ENCODE results near the gene YIPF1.
"Not testable (repeated sequence)": the region's sequence is repeated elsewhere in the genome, so short reads cannot be mapped to it uniquely, and the experiment has no call there.

Gene YIPF1

GRCh38 chr1:53878492-53879105, 11.0 kb downstream of the YIPF1 start:
- Histone ChIP-seq H3K27ac (ENCODE audit: insufficient read depth, low read length, poor library complexity, severe bottlenecking) (no peak overlapping the region), H3K4me1 (ENCODE audit: control insufficient read depth, insufficient read depth, low read length, poor library complexity, severe bottlenecking) (no peaks in the 10 kb centered on the region), H3K9me3 (ENCODE audit: control insufficient read depth, low read length) (no peaks in the 10 kb centered on the region), H3K27me3 (replicated peaks; ENCODE audit: control insufficient read depth, insufficient read depth, low read length, poor library complexity, severe bottlenecking) (no peaks in the 10 kb centered on the region), H3K36me3 (ENCODE audit: control insufficient read depth, insufficient read depth, low read length) (peaks cover 35% of the 10 kb centered on the region), H3K4me3 (ENCODE audit: insufficient read depth, low read depth, low read length, poor library complexity, severe bottlenecking) (no peak overlapping the region)
- no peak for DNase-seq

- H3K36me3 ChIP-seq (ENCODE audit: control insufficient read depth, insufficient read depth, low read length): peaks cover 34% of the 10 kb centered on the region
- not testable (repeated sequence) for DNase-seq; H3K27me3 ChIP-seq (replicated peaks; ENCODE audit: control insufficient read depth, insufficient read depth, low read length, poor library complexity, severe bottlenecking)
Observed at GRCh38 chr1:53875150-53875549, 14.4 kb downstream of the YIPF1 start.

GRCh38 chr1:53871773-53872484, 17.7 kb downstream of the YIPF1 start:
- Histone ChIP-seq H3K4me1 (ENCODE audit: control insufficient read depth, insufficient read depth, low read length, poor library complexity, severe bottlenecking) (no peaks in the 10 kb centered on the region), H3K36me3 (ENCODE audit: control insufficient read depth, insufficient read depth, low read length) (peaks cover 39% of the 10 kb centered on the region), H3K27me3 (replicated peaks; ENCODE audit: control insufficient read depth, insufficient read depth, low read length, poor library complexity, severe bottlenecking) (no peaks in the 10 kb centered on the region), H3K4me3 (ENCODE audit: insufficient read depth, low read depth, low read length, poor library complexity, severe bottlenecking) (no peak overlapping the region), H3K27ac (ENCODE audit: insufficient read depth, low read length, poor library complexity, severe bottlenecking) (no peak overlapping the region), H3K9me3 (ENCODE audit: control insufficient read depth, low read length) (no peaks in the 10 kb centered on the region)
- no peak for DNase-seq

More at GRCh38 chr1:53875150-53875549, 14.4 kb downstream of the YIPF1 start:
- H3K9me3 ChIP-seq (ENCODE audit: control insufficient read depth, low read length); H3K4me3 ChIP-seq (ENCODE audit: insufficient read depth, low read depth, low read length, poor library complexity, severe bottlenecking); H3K27ac ChIP-seq (ENCODE audit: insufficient read depth, low read length, poor library complexity, severe bottlenecking); H3K4me1 ChIP-seq (ENCODE audit: control insufficient read depth, insufficient read depth, low read length, poor library complexity, severe bottlenecking): not testable (repeated sequence)

- no peaks in the 10 kb centered on the region for H3K9me3 ChIP-seq (ENCODE audit: control insufficient read depth, low read length)
- no peak for DNase-seq
- peaks cover 41% of the 10 kb centered on the region for H3K36me3 ChIP-seq (ENCODE audit: control insufficient read depth, insufficient read depth, low read length)
- H3K27me3 ChIP-seq (replicated peaks; ENCODE audit: control insufficient read depth, insufficient read depth, low read length, poor library complexity, severe bottlenecking): no peaks in the 10 kb centered on the region
- H3K4me1 ChIP-seq (ENCODE audit: control insufficient read depth, insufficient read depth, low read length, poor library complexity, severe bottlenecking): no peaks in the 10 kb centered on the region
- H3K27ac ChIP-seq (ENCODE audit: insufficient read depth, low read length, poor library complexity, severe bottlenecking): no peak overlapping the region
- no peak overlapping the region for H3K4me3 ChIP-seq (ENCODE audit: insufficient read depth, low read depth, low read length, poor library complexity, severe bottlenecking)
Observed at GRCh38 chr1:53871221-53871620, 18.4 kb downstream of the YIPF1 start.

DNA sequence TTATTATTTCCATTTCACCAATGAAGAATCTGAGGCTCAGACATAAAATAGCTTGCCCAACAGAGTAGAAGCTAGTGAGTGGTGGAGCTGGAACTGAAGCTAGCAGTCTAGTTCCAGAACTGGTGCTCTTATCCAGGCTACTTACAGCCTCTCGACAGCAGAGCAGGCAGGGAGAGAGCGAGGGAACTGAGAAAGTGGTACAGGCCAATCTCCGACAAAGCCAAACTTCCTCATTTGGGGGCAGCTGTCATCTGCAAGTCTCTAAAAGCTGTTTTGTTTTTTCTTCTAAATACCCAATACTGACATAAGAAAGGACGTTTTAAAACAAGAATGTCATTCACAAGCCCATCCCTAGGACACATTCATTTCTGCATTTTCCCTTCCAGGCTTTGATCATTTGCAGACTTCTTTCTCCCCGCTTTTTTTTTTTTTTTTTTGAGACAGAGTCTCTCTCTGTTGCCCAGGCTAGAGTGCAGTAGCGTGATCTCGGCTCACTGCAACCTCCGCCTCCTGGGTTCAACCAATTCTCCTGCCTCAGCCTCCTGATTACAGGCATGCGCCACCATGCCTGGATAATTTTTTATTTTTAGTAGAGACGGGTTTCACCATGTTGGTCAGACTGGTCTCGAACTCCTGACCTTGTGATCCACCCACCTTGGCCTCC, 20.0 kb downstream of the YIPF1 start:
- Histone ChIP-seq H3K27ac (ENCODE audit: insufficient read depth, low read length, poor library complexity, severe bottlenecking) (no peak overlapping the region), H3K4me3 (ENCODE audit: insufficient read depth, low read depth, low read length, poor library complexity, severe bottlenecking) (no peak overlapping the region), H3K9me3 (ENCODE audit: control insufficient read depth, low read length) (no peaks in the 10 kb centered on the region), H3K36me3 (ENCODE audit: control insufficient read depth, insufficient read depth, low read length) (peaks cover 42% of the 10 kb centered on the region), H3K27me3 (replicated peaks; ENCODE audit: control insufficient read depth, insufficient read depth, low read length, poor library complexity, severe bottlenecking) (no peaks in the 10 kb centered on the region), H3K4me1 (ENCODE audit: control insufficient read depth, insufficient read depth, low read length, poor library complexity, severe bottlenecking) (no peaks in the 10 kb centered on the region)
- DNase-seq: no peak

GRCh38 chr1:53868565-53868964, 21.0 kb downstream of the YIPF1 start:
- Histone ChIP-seq H3K27me3 (replicated peaks; ENCODE audit: control insufficient read depth, insufficient read depth, low read length, poor library complexity, severe bottlenecking) (no peaks in the 10 kb centered on the region), H3K36me3 (ENCODE audit: control insufficient read depth, insufficient read depth, low read length) (peaks cover 42% of the 10 kb centered on the region), H3K4me3 (ENCODE audit: insufficient read depth, low read depth, low read length, poor library complexity, severe bottlenecking) (no peak overlapping the region), H3K9me3 (ENCODE audit: control insufficient read depth, low read length) (no peaks in the 10 kb centered on the region), H3K4me1 (ENCODE audit: control insufficient read depth, insufficient read depth, low read length, poor library complexity, severe bottlenecking) (no peaks in the 10 kb centered on the region), H3K27ac (ENCODE audit: insufficient read depth, low read length, poor library complexity, severe bottlenecking) (no peak overlapping the region)
- no peak for DNase-seq

DNA sequence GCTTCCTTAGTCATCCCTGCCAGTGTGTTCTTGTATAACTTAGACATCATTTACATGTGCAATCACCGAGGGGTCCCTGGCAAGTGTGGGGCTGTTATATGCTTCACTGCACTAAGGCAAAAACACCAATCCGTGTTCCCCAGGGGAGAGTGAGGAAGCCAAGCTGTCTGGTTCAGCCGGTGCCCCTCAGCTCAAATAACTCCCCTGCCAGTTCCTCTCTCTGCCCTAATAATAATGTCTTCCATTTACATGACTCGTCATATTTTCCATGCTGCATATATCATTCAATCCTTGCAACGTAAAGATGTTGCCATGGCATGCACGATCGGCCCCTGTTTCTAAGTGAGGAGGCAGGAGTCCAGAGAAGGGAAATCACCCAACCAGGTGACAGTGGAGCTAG, 27.1 kb downstream of the YIPF1 start:
- no peaks in the 10 kb centered on the region for H3K27me3 ChIP-seq (replicated peaks; ENCODE audit: control insufficient read depth, insufficient read depth, low read length, poor library complexity, severe bottlenecking)
- H3K36me3 ChIP-seq (ENCODE audit: control insufficient read depth, insufficient read depth, low read length): peaks cover 33% of the 10 kb centered on the region
- no peaks in the 10 kb centered on the region for H3K9me3 ChIP-seq (ENCODE audit: control insufficient read depth, low read length)
- H3K4me1 ChIP-seq (ENCODE audit: control insufficient read depth, insufficient read depth, low read length, poor library complexity, severe bottlenecking): no peaks in the 10 kb centered on the region
- no peak overlapping the region for H3K4me3 ChIP-seq (ENCODE audit: insufficient read depth, low read depth, low read length, poor library complexity, severe bottlenecking)
- DNase-seq: no peak
- no peak overlapping the region for H3K27ac ChIP-seq (ENCODE audit: insufficient read depth, low read length, poor library complexity, severe bottlenecking)

GRCh38 chr1:53860967-53861411, 28.6 kb downstream of the YIPF1 start:
- Histone ChIP-seq H3K4me1 (ENCODE audit: control insufficient read depth, insufficient read depth, low read length, poor library complexity, severe bottlenecking) (no peaks in the 10 kb centered on the region), H3K36me3 (ENCODE audit: control insufficient read depth, insufficient read depth, low read length) (peaks cover 40% of the 10 kb centered on the region), H3K27ac (ENCODE audit: insufficient read depth, low read length, poor library complexity, severe bottlenecking) (no peak overlapping the region), H3K27me3 (replicated peaks; ENCODE audit: control insufficient read depth, insufficient read depth, low read length, poor library complexity, severe bottlenecking) (no peaks in the 10 kb centered on the region), H3K4me3 (ENCODE audit: insufficient read depth, low read depth, low read length, poor library complexity, severe bottlenecking) (no peak overlapping the region), H3K9me3 (ENCODE audit: control insufficient read depth, low read length) (no peaks in the 10 kb centered on the region)
- DNase-seq: peak in 2 of 3 donors; percentile 6 to 38

DNA sequence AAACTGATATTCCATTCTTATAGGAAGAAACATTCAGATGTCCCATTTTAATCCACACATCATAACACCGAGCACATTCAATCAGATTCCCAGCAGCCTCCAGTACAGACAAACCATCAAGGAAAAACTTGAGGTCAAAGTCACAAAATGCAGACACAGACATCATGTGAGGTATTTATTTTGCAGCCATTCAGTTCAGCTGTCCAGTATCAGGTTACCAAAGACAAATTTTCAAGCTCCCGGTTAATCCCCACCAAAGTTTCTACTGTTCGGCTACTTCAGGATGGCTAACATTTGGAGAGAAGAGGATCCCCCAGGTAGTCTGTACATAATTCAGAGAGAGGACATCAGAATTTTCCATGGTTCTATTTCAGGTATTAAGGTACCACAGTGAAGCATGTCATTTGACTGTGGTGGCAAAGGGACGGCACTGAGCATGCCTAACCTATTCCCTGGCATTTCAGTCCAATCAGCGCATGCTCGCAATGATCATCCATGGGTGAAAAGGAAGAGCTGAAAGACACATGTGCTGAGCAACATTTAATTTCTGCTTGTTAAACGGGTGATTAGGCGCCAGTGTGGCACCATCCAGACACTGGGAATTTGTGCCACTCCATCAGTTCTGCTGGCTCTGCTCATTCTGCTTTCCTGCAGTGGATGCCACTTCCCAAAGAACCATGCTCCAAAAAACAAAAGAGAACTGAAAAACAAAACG, 37.9 kb downstream of the YIPF1 start:
- H3K36me3 ChIP-seq (ENCODE audit: control insufficient read depth, insufficient read depth, low read length): peaks cover 41% of the 10 kb centered on the region
- H3K4me3 ChIP-seq (ENCODE audit: insufficient read depth, low read depth, low read length, poor library complexity, severe bottlenecking): no peak overlapping the region
- no peaks in the 10 kb centered on the region for H3K9me3 ChIP-seq (ENCODE audit: control insufficient read depth, low read length)
- no peaks in the 10 kb centered on the region for H3K27me3 ChIP-seq (replicated peaks; ENCODE audit: control insufficient read depth, insufficient read depth, low read length, poor library complexity, severe bottlenecking)
- no peaks in the 10 kb centered on the region for H3K4me1 ChIP-seq (ENCODE audit: control insufficient read depth, insufficient read depth, low read length, poor library complexity, severe bottlenecking)
- no peak for DNase-seq
- no peak overlapping the region for H3K27ac ChIP-seq (ENCODE audit: insufficient read depth, low read length, poor library complexity, severe bottlenecking)
